Measurements from ENCODE around the gene AHRR. TPM values are rescaled to one million over a fixed set of nuclear protein-coding genes. Genes with fewer than 3 reads are reported as not detected.

AHRR gene
- total and polyA plus RNA-seq, 4 donors: 2.8 to 5.5 (median 3.8) TPM

GRCh38 chr5:453725-454481 is 132.4 kb downstream of the AHRR start:
- DNase-seq (ENCODE audit: low read depth in 4 of 6, low spot score in 6 of 6): no peak
- no peak overlapping the region for H3K27ac ChIP-seq (ENCODE audit: low read depth, low read length)

GRCh38 chr5:454936-455335 is 133.4 kb downstream of the AHRR start:
- H3K27me3 ChIP-seq (ENCODE audit: control insufficient read depth, insufficient read depth, low read length): no peaks in the 10 kb centered on the region
- no peak overlapping the region for H3K27ac ChIP-seq (ENCODE audit: low read depth, low read length)
- no peak for DNase-seq (ENCODE audit: low read depth in 4 of 6, low spot score in 6 of 6)
- no peaks in the 10 kb centered on the region for H3K4me1 ChIP-seq (ENCODE audit: control insufficient read depth, insufficient read depth, low read length)
- WGBS (ENCODE audit: insufficient coverage): 50% methylated on average over 11 of the region's 11 CpGs
- H3K9me3 ChIP-seq (ENCODE audit: control insufficient read depth, insufficient read depth, low read length): peaks cover 7% of the 10 kb centered on the region
- peaks cover 65% of the 10 kb centered on the region for H3K36me3 ChIP-seq (ENCODE audit: control insufficient read depth, insufficient read depth, low read length)
- no peak overlapping the region for H3K4me3 ChIP-seq (ENCODE audit: low read depth, low read length)

More at GRCh38 chr5:453725-454481, 132.4 kb downstream of the AHRR start:
- no peaks in the 10 kb centered on the region for H3K27me3 ChIP-seq (ENCODE audit: control insufficient read depth, insufficient read depth, low read length)
- peaks cover 7% of the 10 kb centered on the region for H3K9me3 ChIP-seq (ENCODE audit: control insufficient read depth, insufficient read depth, low read length)
- 97% methylated on average over 16 of the region's 16 CpGs for WGBS (ENCODE audit: insufficient coverage)
- H3K36me3 ChIP-seq (ENCODE audit: control insufficient read depth, insufficient read depth, low read length): peaks cover 61% of the 10 kb centered on the region
- no peak overlapping the region for H3K4me3 ChIP-seq (ENCODE audit: low read depth, low read length)
- no peaks in the 10 kb centered on the region for H3K4me1 ChIP-seq (ENCODE audit: control insufficient read depth, insufficient read depth, low read length)

DNA sequence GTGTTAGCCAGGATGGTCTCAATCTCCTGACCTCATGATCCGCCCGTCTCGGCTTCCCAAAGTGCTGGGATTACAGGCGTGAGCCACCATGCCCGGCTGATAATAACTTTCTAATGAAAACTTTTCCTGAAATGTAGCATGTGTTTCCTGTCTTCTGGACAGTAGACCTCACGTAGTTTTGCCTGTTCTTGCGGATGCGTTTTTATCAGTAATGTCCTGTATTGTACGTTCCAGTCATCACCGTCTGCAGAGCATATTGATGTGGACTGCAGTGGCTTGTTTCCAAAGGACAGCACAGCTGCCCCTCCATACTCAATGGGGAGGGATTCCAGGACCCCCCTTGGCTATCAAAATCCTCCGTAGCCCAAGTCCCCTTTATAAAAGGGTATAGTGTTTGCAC is 134.3 kb downstream of the AHRR start:
- H3K27ac ChIP-seq (ENCODE audit: low read depth, low read length): no peak overlapping the region
- no peaks in the 10 kb centered on the region for H3K27me3 ChIP-seq (ENCODE audit: control insufficient read depth, insufficient read depth, low read length)
- H3K9me3 ChIP-seq (ENCODE audit: control insufficient read depth, insufficient read depth, low read length): peaks cover 7% of the 10 kb centered on the region
- DNase-seq (ENCODE audit: low read depth in 4 of 6, low spot score in 6 of 6): no peak
- peaks cover 69% of the 10 kb centered on the region for H3K36me3 ChIP-seq (ENCODE audit: control insufficient read depth, insufficient read depth, low read length)
- WGBS (ENCODE audit: insufficient coverage): 97% methylated on average over 6 of the region's 11 CpGs
- no peak overlapping the region for H3K4me3 ChIP-seq (ENCODE audit: low read depth, low read length)
- no peaks in the 10 kb centered on the region for H3K4me1 ChIP-seq (ENCODE audit: control insufficient read depth, insufficient read depth, low read length)

DNA sequence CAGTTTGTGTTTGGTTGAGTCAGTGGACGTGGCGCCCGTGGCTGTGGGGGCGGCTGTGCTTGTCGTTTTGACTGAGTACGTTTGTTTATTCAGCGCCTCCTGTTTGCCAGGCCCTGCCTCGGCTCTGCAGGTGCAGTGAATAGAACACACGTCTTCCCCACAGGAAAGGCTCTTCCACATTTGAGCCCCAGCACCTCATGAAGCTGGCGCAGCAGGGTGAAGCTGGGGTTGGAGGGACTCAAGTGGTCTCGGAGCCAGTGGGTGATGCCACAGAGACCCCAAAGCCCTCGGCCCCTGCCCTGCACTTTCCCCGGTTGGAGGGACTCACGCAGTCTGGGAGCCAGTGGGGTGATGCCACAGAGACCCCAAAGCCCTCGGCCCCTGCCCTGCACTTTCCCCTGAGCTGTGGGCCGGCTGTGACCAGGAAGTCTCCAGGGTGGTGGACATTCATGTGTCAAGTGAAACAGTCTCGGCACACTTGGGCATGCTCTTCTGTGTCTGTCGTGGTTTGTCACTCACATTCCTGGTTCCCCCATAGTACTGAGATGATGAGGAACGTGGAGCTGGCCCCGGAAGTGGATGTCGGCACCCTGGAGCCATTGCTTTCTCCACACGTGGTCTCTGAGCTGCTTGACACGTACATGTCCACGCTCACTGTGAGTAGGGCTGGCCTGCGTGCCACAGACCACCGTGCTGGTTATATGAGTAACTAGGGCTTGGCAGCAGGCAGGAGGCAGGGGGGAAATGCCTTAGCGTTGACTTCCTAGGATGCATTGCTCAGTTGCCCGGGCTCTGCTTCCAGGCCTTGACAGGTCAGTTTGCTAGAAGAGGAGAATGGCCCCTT is 135.1 kb downstream of the AHRR start:
- H3K4me1 ChIP-seq (ENCODE audit: control insufficient read depth, insufficient read depth, low read length): no peaks in the 10 kb centered on the region
- H3K27ac ChIP-seq (ENCODE audit: low read depth, low read length): no peak overlapping the region
- peaks cover 71% of the 10 kb centered on the region for H3K36me3 ChIP-seq (ENCODE audit: control insufficient read depth, insufficient read depth, low read length)
- H3K4me3 ChIP-seq (ENCODE audit: low read depth, low read length): no peak overlapping the region
- 89% methylated on average over 28 of the region's 28 CpGs for WGBS (ENCODE audit: insufficient coverage)
- no peak for DNase-seq (ENCODE audit: low read depth in 4 of 6, low spot score in 6 of 6)
- peaks cover 6% of the 10 kb centered on the region for H3K9me3 ChIP-seq (ENCODE audit: control insufficient read depth, insufficient read depth, low read length)
- no peaks in the 10 kb centered on the region for H3K27me3 ChIP-seq (ENCODE audit: control insufficient read depth, insufficient read depth, low read length)

- no peaks in the 10 kb centered on the region for H3K4me1 ChIP-seq (ENCODE audit: control insufficient read depth, insufficient read depth, low read length)
- no peaks in the 10 kb centered on the region for H3K27me3 ChIP-seq (ENCODE audit: control insufficient read depth, insufficient read depth, low read length)
- 93% methylated on average over 19 of the region's 19 CpGs for WGBS (ENCODE audit: insufficient coverage)
- DNase-seq (ENCODE audit: low read depth in 4 of 6, low spot score in 6 of 6): no peak
- peaks cover 79% of the 10 kb centered on the region for H3K36me3 ChIP-seq (ENCODE audit: control insufficient read depth, insufficient read depth, low read length)
- no peak overlapping the region for H3K27ac ChIP-seq (ENCODE audit: low read depth, low read length)
- no peak overlapping the region for H3K4me3 ChIP-seq (ENCODE audit: low read depth, low read length)
- peaks cover 1% of the 10 kb centered on the region for H3K9me3 ChIP-seq (ENCODE audit: control insufficient read depth, insufficient read depth, low read length)
Measured at GRCh38 chr5:457195-457961, 135.9 kb downstream of the AHRR start.

DNA sequence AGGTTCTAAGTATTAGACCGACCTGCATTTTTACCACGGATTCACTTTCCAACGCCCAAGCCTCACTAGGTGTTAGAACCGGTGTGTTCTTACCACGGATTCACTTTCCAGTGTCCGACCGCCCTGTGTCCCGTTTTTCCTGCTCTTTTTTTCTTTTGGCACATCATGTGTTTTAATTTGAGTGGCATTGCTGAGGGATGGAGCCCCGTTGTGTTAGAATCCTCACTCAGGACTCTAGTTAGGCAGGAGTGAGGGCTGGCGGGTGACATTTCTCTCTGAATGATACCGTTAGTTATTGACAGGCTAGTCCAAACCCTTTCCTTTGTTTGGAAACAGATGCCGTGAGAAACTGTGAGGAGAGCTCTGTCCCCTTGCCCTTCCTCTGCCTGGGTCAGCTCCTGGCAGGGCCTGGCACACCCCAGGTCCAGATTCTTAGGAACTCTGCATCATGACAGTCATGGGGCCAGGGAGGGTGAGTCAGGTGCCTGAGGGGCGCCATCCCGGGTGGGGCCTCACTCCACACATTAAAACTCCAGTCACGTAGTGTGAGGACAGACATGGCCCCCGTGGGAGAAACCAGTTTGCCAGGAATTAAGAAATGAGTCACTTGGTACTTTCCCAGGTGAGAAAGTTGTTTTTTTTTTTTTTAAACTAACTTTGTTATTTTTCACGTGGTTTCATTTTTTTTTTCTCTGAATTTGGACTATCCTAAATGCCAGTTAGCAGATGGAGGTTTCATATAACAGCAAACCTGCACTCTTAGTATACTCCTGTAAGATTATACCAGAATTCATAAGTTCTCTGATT is 137.2 kb downstream of the AHRR start:
- no peak for DNase-seq (ENCODE audit: low read depth in 4 of 6, low spot score in 6 of 6)
- 92% methylated on average over 11 of the region's 17 CpGs for WGBS (ENCODE audit: insufficient coverage)
- Histone ChIP-seq H3K4me1 (ENCODE audit: control insufficient read depth, insufficient read depth, low read length) (no peaks in the 10 kb centered on the region), H3K27me3 (ENCODE audit: control insufficient read depth, insufficient read depth, low read length) (no peaks in the 10 kb centered on the region), H3K36me3 (ENCODE audit: control insufficient read depth, insufficient read depth, low read length) (peaks cover 76% of the 10 kb centered on the region), H3K27ac (ENCODE audit: low read depth, low read length) (no peak overlapping the region), H3K9me3 (ENCODE audit: control insufficient read depth, insufficient read depth, low read length) (no peaks in the 10 kb centered on the region), H3K4me3 (ENCODE audit: low read depth, low read length) (no peak overlapping the region)

- H3K36me3 ChIP-seq (ENCODE audit: control insufficient read depth, insufficient read depth, low read length): peaks cover 80% of the 10 kb centered on the region
- no peak for DNase-seq (ENCODE audit: low read depth in 4 of 6, low spot score in 6 of 6)
- no peak overlapping the region for H3K27ac ChIP-seq (ENCODE audit: low read depth, low read length)
- H3K4me1 ChIP-seq (ENCODE audit: control insufficient read depth, insufficient read depth, low read length): no peaks in the 10 kb centered on the region
- WGBS (ENCODE audit: insufficient coverage): 97% methylated on average over 19 of the region's 24 CpGs
- no peak overlapping the region for H3K4me3 ChIP-seq (ENCODE audit: low read depth, low read length)
- H3K27me3 ChIP-seq (ENCODE audit: control insufficient read depth, insufficient read depth, low read length): no peaks in the 10 kb centered on the region
- no peaks in the 10 kb centered on the region for H3K9me3 ChIP-seq (ENCODE audit: control insufficient read depth, insufficient read depth, low read length)
Measured at GRCh38 chr5:459562-460272, 138.2 kb downstream of the AHRR start.

- 96% methylated on average over 8 of the region's 8 CpGs for WGBS (ENCODE audit: insufficient coverage)
- no peaks in the 10 kb centered on the region for H3K9me3 ChIP-seq (ENCODE audit: control insufficient read depth, insufficient read depth, low read length)
- H3K4me1 ChIP-seq (ENCODE audit: control insufficient read depth, insufficient read depth, low read length): no peaks in the 10 kb centered on the region
- H3K36me3 ChIP-seq (ENCODE audit: control insufficient read depth, insufficient read depth, low read length): peaks cover 80% of the 10 kb centered on the region
- no peak overlapping the region for H3K27ac ChIP-seq (ENCODE audit: low read depth, low read length)
- no peak overlapping the region for H3K4me3 ChIP-seq (ENCODE audit: low read depth, low read length)
- H3K27me3 ChIP-seq (ENCODE audit: control insufficient read depth, insufficient read depth, low read length): no peaks in the 10 kb centered on the region
- DNase-seq (ENCODE audit: low read depth in 4 of 6, low spot score in 6 of 6): no peak
Measured at GRCh38 chr5:460273-460625, 138.7 kb downstream of the AHRR start.

Data from spinal cord (tissue), 10 donors.